HepG2 (cell line): ENCODE results near the gene RPS19. TPM values are rescaled to one million over a fixed set of nuclear protein-coding genes. Genes with fewer than 3 reads are reported as not detected.

ENCODE experiments used
- ATAC-seq: fragments of 200-7000 bp; cut with Tn5 transposase; 3 replicates; pipeline ENCODE4 v1.9.1; 2020; ENCODE audit warnings: mild to moderate bottlenecking, moderate library complexity
- BruUV-seq: library from RNA; stranded (reverse); fragments of 400-500 nt; replicated peaks from 2 replicates; lab custom pipeline; 2021; lab: Mats Ljungman, UMichigan
- CTCF ChIA-PET: fragments of 300-600 bp; formaldehyde crosslinking; extraction: SDS; loops from one replicate; lab custom pipeline; 2021; ENCODE audit warnings: low total read pairs, inconsistent platforms, low intra/inter-chr PET ratio; lab: Yijun Ruan, JAX
- POLR2A ChIA-PET: fragments of 350-600 bp; sonication (Branson Sonifier 250); formaldehyde crosslinking; loops from one replicate; lab custom pipeline; 2020; ENCODE audit warnings: antibody characterized with exemption, inconsistent platforms; lab: Yijun Ruan, JAX
- DNase-seq: peaks from one replicate; pipeline ENCODE4 v3.0.0-alpha.2; 2015; ENCODE audit warnings: low spot score
- FAIRE-seq: peaks from 3 replicates; lab custom pipeline; 2011; peaks lifted over from hg19 to GRCh38; lab: Jason Lieb, UNC
- H2AFZ ChIP-seq: one replicate; pipeline ENCODE4 v1.6.1; 2011; ENCODE audit warnings: low read length, inconsistent platforms
- H3K27ac ChIP-seq: fragments of 300-600 bp; 3 replicates; pipeline ENCODE4 v1.8.0; 2011; ENCODE audit warnings: mixed run types, mild to moderate bottlenecking, mixed read lengths, low read length, inconsistent platforms; ENCODE audit not compliant: insufficient read depth; ENCODE audit errors: extremely low read length
- H3K27me3 ChIP-seq, 2 experiments: fragments of 200-600 bp in 1 of 2; 2 replicates in 1 of 2; 3 replicates in 1 of 2; pipeline versions ENCODE4 v1.6.0 to v1.8.0; 2011; ENCODE audit warnings: low read length in 2 of 2, mild to moderate bottlenecking in 2 of 2, moderate library complexity in 2 of 2, inconsistent platforms in 1 of 2; ENCODE audit not compliant: insufficient read depth in 2 of 2, control insufficient read depth in 1 of 2
- H3K36me3 ChIP-seq, 2 experiments: fragments of 200-600 bp in 1 of 2; replicated peaks in 1 of 2; 2 replicates in 1 of 2; 3 replicates in 1 of 2; pipeline versions ENCODE4 v1.5.1 to v1.8.0; 2011; ENCODE audit warnings: low read length in 2 of 2, inconsistent platforms in 1 of 2; ENCODE audit not compliant: insufficient read depth in 2 of 2, control insufficient read depth in 1 of 2
- H3K4me1 ChIP-seq: 2 replicates; pipeline ENCODE4 v1.5.1; 2012; ENCODE audit warnings: low read length, inconsistent platforms; ENCODE audit not compliant: insufficient read depth
- H3K4me2 ChIP-seq: 2 replicates; pipeline ENCODE4 v1.6.0; 2011; ENCODE audit warnings: low read depth, low read length, inconsistent platforms
- H3K4me3 ChIP-seq, 3 experiments: fragments of 200-600 bp in 1 of 3; sonication (generic), shearing (Covaris generic) in 1 of 3; replicated peaks in 1 of 3; 2 replicates each; pipeline ENCODE4 v1.5.1; 2011 to 2016; ENCODE audit warnings: low read length in 3 of 3, inconsistent platforms in 2 of 3, low read depth in 2 of 3, mild to moderate bottlenecking in 2 of 3, control low read depth in 1 of 3, mixed read lengths in 1 of 3; ENCODE audit not compliant: insufficient read depth in 1 of 3
- H3K79me2 ChIP-seq: one replicate; pipeline ENCODE4 v1.6.1; 2011; ENCODE audit warnings: low read length, inconsistent platforms; ENCODE audit not compliant: insufficient read depth
- H3K9ac ChIP-seq: 2 replicates; pipeline ENCODE4 v1.6.0; 2011; ENCODE audit warnings: mild to moderate bottlenecking, low read depth, low read length, inconsistent platforms; ENCODE audit not compliant: insufficient read depth
- H3K9me3 ChIP-seq: 2 replicates; pipeline ENCODE4 v1.5.1; 2012; ENCODE audit warnings: mild to moderate bottlenecking, low read length
- H4K20me1 ChIP-seq: 2 replicates; pipeline ENCODE4 v1.6.0; 2011; ENCODE audit warnings: inconsistent platforms, mild to moderate bottlenecking, low read length, moderate library complexity; ENCODE audit not compliant: insufficient read depth
- DZIP1 ChIP-seq: sonication (generic); formaldehyde crosslinking; IDR thresholded peaks from 2 replicates; pipeline ENCODE4 v1.5.0; 2020; ENCODE audit warnings: mild to moderate bottlenecking, missing genetic modification reagents
- HIVEP1 ChIP-seq: sonication (generic); formaldehyde crosslinking; IDR thresholded peaks from 2 replicates; pipeline ENCODE4 v1.4.0; 2020; ENCODE audit warnings: mild to moderate bottlenecking, missing genetic modification reagents
- HNF4A ChIP-seq: sonication (generic); formaldehyde crosslinking; IDR thresholded peaks from 2 replicates; pipeline ENCODE4 v1.4.0; 2020; ENCODE audit warnings: missing genetic modification reagents
- HNF4G ChIP-seq, 2 experiments: sonication (generic) in 1 of 2; formaldehyde crosslinking in 1 of 2; IDR thresholded peaks; 2 replicates each; pipeline versions ENCODE4 v1.4.0 to v1.6.1; 2011 to 2020; ENCODE audit warnings: borderline replicate concordance in 2 of 2, low read depth in 2 of 2, mild to moderate bottlenecking in 2 of 2, low read length in 1 of 2, missing genetic modification reagents in 1 of 2, moderate library complexity in 1 of 2
- HNRNPK ChIP-seq: fragments of 200-400 bp; formaldehyde crosslinking; IDR thresholded peaks from 2 replicates; pipeline ENCODE4 v1.6.1; 2018; ENCODE audit warnings: low read length, low read depth, moderate library complexity, mild to moderate bottlenecking; ENCODE audit not compliant: poor library complexity, severe bottlenecking
- ISX ChIP-seq: sonication (generic); formaldehyde crosslinking; conservative IDR thresholded peaks from 2 replicates; pipeline ENCODE4 v1.5.0; 2020; ENCODE audit warnings: missing genetic modification reagents
- MBD4 ChIP-seq: IDR thresholded peaks from 2 replicates; pipeline ENCODE4 v1.6.1; 2012; ENCODE audit warnings: low read length, inconsistent platforms, borderline replicate concordance
- MEIS1 ChIP-seq: sonication (generic); formaldehyde crosslinking; IDR thresholded peaks from 2 replicates; pipeline ENCODE4 v1.9.0; 2021; ENCODE audit warnings: mild to moderate bottlenecking, missing genetic modification reagents, moderate library complexity, borderline replicate concordance
- NKX3-1 ChIP-seq: sonication (generic); formaldehyde crosslinking; IDR thresholded peaks from 2 replicates; pipeline ENCODE4 v1.5.0; 2020; ENCODE audit warnings: missing genetic modification reagents
- NONO ChIP-seq, 2 experiments: fragments of 450-650 bp in 1 of 2; sonication (generic) in 1 of 2; formaldehyde crosslinking in 1 of 2; IDR thresholded peaks in 1 of 2; conservative IDR thresholded peaks in 1 of 2; 2 replicates each; pipeline versions ENCODE4 v1.6.1 to v1.8.0; 2017 to 2022; ENCODE audit warnings: mild to moderate bottlenecking in 1 of 2, missing genetic modification reagents in 1 of 2, moderate library complexity in 1 of 2
- PAF1 ChIP-seq: IDR thresholded peaks from 2 replicates; pipeline ENCODE4 v1.6.1; 2016; ENCODE audit warnings: missing genetic modification reagents, missing compliant biosample characterization
- PHF21A ChIP-seq: sonication (generic); formaldehyde crosslinking; IDR thresholded peaks from 2 replicates; pipeline ENCODE4 v1.5.0; 2020; ENCODE audit warnings: mild to moderate bottlenecking, missing genetic modification reagents
- POLR2A ChIP-seq, 2 experiments: IDR thresholded peaks; 2 replicates each; pipeline ENCODE4 v1.6.1; 2011; ENCODE audit warnings: low read depth in 2 of 2, low read length in 2 of 2, mild to moderate bottlenecking in 1 of 2, moderate library complexity in 1 of 2; ENCODE audit not compliant: insufficient read depth in 1 of 2
- RELA ChIP-seq: sonication (generic); formaldehyde crosslinking; IDR thresholded peaks from 2 replicates; pipeline ENCODE4 v1.4.0; 2020; ENCODE audit warnings: missing genetic modification reagents
- REPIN1 ChIP-seq: sonication (generic); formaldehyde crosslinking; IDR thresholded peaks from 2 replicates; pipeline ENCODE4 v1.8.0; 2022; ENCODE audit warnings: missing genetic modification reagents, low read depth, mild to moderate bottlenecking, borderline replicate concordance
- STAG1 ChIP-seq: sonication (generic); formaldehyde crosslinking; IDR thresholded peaks from 2 replicates; pipeline ENCODE4 v1.4.0; 2020; ENCODE audit warnings: missing genetic modification reagents
- TBP ChIP-seq: sonication (generic); formaldehyde crosslinking; IDR thresholded peaks from 2 replicates; pipeline ENCODE4 v1.5.0; 2020; ENCODE audit warnings: missing genetic modification reagents
- ZEB1 ChIP-seq: IDR thresholded peaks from 2 replicates; pipeline ENCODE4 v1.6.1; 2012; ENCODE audit warnings: mild to moderate bottlenecking, low read depth, inconsistent platforms; ENCODE audit not compliant: insufficient replicate concordance
- ZNF292 ChIP-seq: sonication (generic); formaldehyde crosslinking; IDR thresholded peaks from 2 replicates; pipeline ENCODE4 v1.8.1; 2022; ENCODE audit warnings: mild to moderate bottlenecking, low read depth, missing genetic modification reagents, borderline replicate concordance
- ZNF335 ChIP-seq: sonication (generic); formaldehyde crosslinking; IDR thresholded peaks from 2 replicates; pipeline ENCODE4 v1.4.0; 2020; ENCODE audit warnings: missing genetic modification reagents
- ZNF44 ChIP-seq: sonication (generic); formaldehyde crosslinking; IDR thresholded peaks from 2 replicates; pipeline ENCODE4 v1.5.1; 2020; ENCODE audit warnings: mild to moderate bottlenecking, missing genetic modification reagents
- ZNF597 ChIP-seq: sonication (generic); formaldehyde crosslinking; IDR thresholded peaks from 2 replicates; pipeline ENCODE4 v1.5.0; 2020; ENCODE audit warnings: missing genetic modification reagents
- ZNF777 ChIP-seq: sonication (generic); formaldehyde crosslinking; IDR thresholded peaks from 2 replicates; pipeline ENCODE4 v1.4.0; 2020; ENCODE audit warnings: missing genetic modification reagents
- WGBS: methylation state at CpG from one replicate; pipeline ENCODE4 v1.1.6; 2017; ENCODE audit warnings: low lambda C conversion rate; 5-methylcytosine and 5-hydroxymethylcytosine counted together
- in situ Hi-C: cut with HindIII; loops from 2 replicates; pipeline ENCODE4 v1.10.0; 2017; ENCODE audit warnings: low pct_unique_long_range_greater_than_20kb; ENCODE audit not compliant: extremely low pct_ligation_motif_present
- intact Hi-C: fragments of 100-400 bp; cut with micrococcal nuclease; formaldehyde crosslinking; loops from one replicate; pipeline ENCODE4 v1.10.0; 2022; ENCODE audit not compliant: unreplicated experiment
- polyA plus RNA-seq, 8 experiments: library from polyadenylated mRNA; depleted of rRNA in 3 of 8; stranded (reverse) in 7 of 8; unstranded in 1 of 8; fragments of >200 nt; fragmentation: Illumina TruSeq in 4 of 8; extraction: Trizol in 4 of 8; gene quantifications; 2 replicates each; pipeline versions ENCODE4 v1.2.1 to v1.2.3, GENCODE V29; 2011 to 2016; ENCODE audit warnings: low read depth in 4 of 8, missing spikeins in 1 of 8, mixed read lengths in 1 of 8; ENCODE audit not compliant: insufficient read depth in 1 of 8
- total RNA-seq, 5 experiments: library from RNA; depleted of rRNA; stranded (reverse); fragments of >200 nt; fragmentation: Illumina TruSeq; extraction: Trizol; gene quantifications; 2 replicates each; pipeline ENCODE4 v1.2.3, GENCODE V29; 2016; ENCODE audit warnings: low read depth in 1 of 5

The RPS19 gene
- total and polyA plus RNA-seq, 2 of the 13 experiments (the other 11 are each of a cell fraction or from before 2014, with no cell fraction given), result 1,983 to 4,758 TPM

GRCh38 chr19:41859213-41859617 is 840 bp upstream of the RPS19 start:
- in situ Hi-C loops (no loop called here), intact Hi-C loops (no loop called here)
- Histone ChIP-seq H3K36me3 (peaks cover 15 to 35% of the 10 kb centered on the region in 2 experiments), H4K20me1 (peaks cover 34% of the 10 kb centered on the region), H3K4me3 (peak overlapping the region; percentile 17 to 99 (median 27); a peak in 3 of 6 replicates), H3K27me3 (peaks cover 0 to 12% of the 10 kb centered on the region in 2 experiments; a peak in 2 of 5 replicates), H3K79me2 (peaks cover 41% of the 10 kb centered on the region), H3K4me2 (peak overlapping the region; percentile 66), H3K4me1 (peaks cover 38% of the 10 kb centered on the region), H2AFZ (no peak overlapping the region), H3K9ac (peak overlapping the region; percentile 40), H3K9me3 (no peaks in the 10 kb centered on the region), H3K27ac (no peak overlapping the region)
- FAIRE-seq (no peak), ATAC-seq (no peak), DNase-seq (no peak)
- POLR2A ChIA-PET, result interaction anchor here (0.6 to 3.6 kb wide), 15 partner anchors 12 to 1511 kb away, joined by 3 to 72 read pairs (median 4); partner anchors contain the start of genes C19orf47, DMAC2, HNRNPUL1 and PLD3
- CTCF ChIA-PET, result interaction anchor here (1.3 kb wide), 1 partner anchor 75 kb away, joined by 4 read pairs; no protein-coding TSS in a partner anchor
- no TSS peak for BruUV-seq
- 9% methylated on average over 8 of the region's 8 CpGs for WGBS
- TF ChIP-seq DZIP1 (CRISPR knock-in tag), result no peak; the same call in 1 of the 2 replicates
- TF ChIP-seq REPIN1 (CRISPR knock-in tag), result no peak
- TF ChIP-seq HNF4G (IDR thresholded peaks at IDR 0.05; ENCODE audit: borderline replicate concordance, low read depth, low read length), result no peak
- no peak for TF ChIP-seq HNF4G (CRISPR knock-in tag; IDR thresholded peaks at IDR 0.05; ENCODE audit: borderline replicate concordance, low read depth)
- no peak for TF ChIP-seq ZNF335
- no peak for TF ChIP-seq MBD4
- no peak for TF ChIP-seq ZNF777 (CRISPR knock-in tag)
- TF ChIP-seq ZNF597, result no peak
- TF ChIP-seq STAG1 (CRISPR knock-in tag), result peak; percentile 41; the same call in 1 of the 2 replicates
- TF ChIP-seq HNRNPK, result no peak
- TF ChIP-seq ISX (CRISPR knock-in tag), result no peak
- TF ChIP-seq ZEB1, result peak; percentile 50
- TF ChIP-seq PHF21A (CRISPR knock-in tag), result no peak
- 0 out of 2 replicates have a peak, but pooled peaks have one; percentile 18 for TF ChIP-seq ZNF292 (CRISPR knock-in tag)
- no peak for TF ChIP-seq ZNF44 (CRISPR knock-in tag)
- no peak for TF ChIP-seq HNF4A (CRISPR knock-in tag)
- TF ChIP-seq PAF1 (CRISPR knock-in tag), result no peak
- no peak for TF ChIP-seq NONO (IDR thresholded peaks at IDR 0.05)
- no peak for TF ChIP-seq NONO (CRISPR knock-in tag; conservative IDR thresholded peaks at IDR 0.05)
- TF ChIP-seq NKX3-1 (CRISPR knock-in tag), result no peak
- no peak for TF ChIP-seq HIVEP1 (CRISPR knock-in tag)
- no peak for TF ChIP-seq TBP
- no peak for TF ChIP-seq MEIS1 (CRISPR knock-in tag)
- peak in 1 of 2 experiments; percentile 45; a peak in 1 of 4 replicates for TF ChIP-seq POLR2A (IDR thresholded peaks at IDR 0.05; ENCODE audit: insufficient read depth in 1 of 2, low read depth in 2 of 2, low read length in 2 of 2)
- no peak for TF ChIP-seq RELA (CRISPR knock-in tag)
